Eye (tissue), 1 donor: Measurements from ENCODE around the gene CD200R1L.
"Not testable (repeated sequence)": the region's sequence is repeated elsewhere in the genome, so short reads cannot be mapped to it uniquely, and the experiment has no call there.

ENCODE experiments used
- DNase-seq: peaks from one replicate; pipeline ENCODE4 v3.0.0-alpha.2; 2015

Gene CD200R1L

GRCh38 chr3:112846764-112847163 is at the start of gene CD200R1L:
Gene CD200R1L, minus strand, starts transcription at chr3:112846864. Its CDS starts 17,497 bp downstream, at chr3:112829367.
- no peak for DNase-seq

GRCh38 chr3:112894258-112894657 is 47.6 kb upstream of the CD200R1L start:
- DNase-seq = peak; percentile 5

- DNase-seq = no peak
Measured at GRCh38 chr3:112889357-112889756, 42.7 kb upstream of the CD200R1L start.

GRCh38 chr3:112888381-112889085 is 41.9 kb upstream of the CD200R1L start:
- DNase-seq = no peak

- no peak for DNase-seq
Measured at GRCh38 chr3:112884678-112885290, 38.1 kb upstream of the CD200R1L start.

- no peak for DNase-seq
Measured at GRCh38 chr3:112881891-112882290, 35.2 kb upstream of the CD200R1L start.

- DNase-seq = no peak
Measured at GRCh38 chr3:112875561-112875960, 28.9 kb upstream of the CD200R1L start.

GRCh38 chr3:112874725-112875124 is 28.1 kb upstream of the CD200R1L start:
- DNase-seq = no peak

GRCh38 chr3:112873632-112874031 is 27.0 kb upstream of the CD200R1L start:
- DNase-seq = no peak

- DNase-seq = no peak
Measured at GRCh38 chr3:112871735-112872134, 25.1 kb upstream of the CD200R1L start.

GRCh38 chr3:112865757-112866156 is 19.1 kb upstream of the CD200R1L start:
- no peak for DNase-seq

GRCh38 chr3:112860898-112861297 is 14.2 kb upstream of the CD200R1L start:
- DNase-seq = no peak

- no peak for DNase-seq
Measured at GRCh38 chr3:112858410-112859069, 11.9 kb upstream of the CD200R1L start.

- no peak for DNase-seq
Measured at GRCh38 chr3:112857526-112857925, 10.9 kb upstream of the CD200R1L start.

GRCh38 chr3:112856537-112856936 is 9.9 kb upstream of the CD200R1L start:
- DNase-seq = no peak

- DNase-seq = no peak
Measured at GRCh38 chr3:112855883-112856282, 9.2 kb upstream of the CD200R1L start.

GRCh38 chr3:112855074-112855473 is 8.4 kb upstream of the CD200R1L start:
- not testable (repeated sequence) for DNase-seq

- no peak for DNase-seq
Measured at GRCh38 chr3:112848196-112848595, 1.5 kb upstream of the CD200R1L start.

GRCh38 chr3:112847692-112848091 is 1.0 kb upstream of the CD200R1L start:
- no peak for DNase-seq

- DNase-seq = no peak
Measured at GRCh38 chr3:112845772-112846171, 892 bp downstream of the CD200R1L start.

- DNase-seq = no peak
Measured at GRCh38 chr3:112829046-112829445, 17.6 kb downstream of the CD200R1L start.

- DNase-seq = no peak
Measured at GRCh38 chr3:112822064-112823055, 24.3 kb downstream of the CD200R1L start.

- DNase-seq = no peak
Measured at GRCh38 chr3:112818289-112818688, 28.4 kb downstream of the CD200R1L start.
